Measurements from ENCODE around the gene PLCXD1. TPM values are rescaled to one million over a fixed set of nuclear protein-coding genes. Genes with fewer than 3 reads are reported as not detected.

The PLCXD1 gene
- total RNA-seq, 1 donor from 2014 or later = 34.4 TPM

- H3K27me3 ChIP-seq = no peaks in the 10 kb centered on the region
- TF ChIP-seq CTCF (IDR thresholded peaks at IDR 0.05) = no peak
- H3K4me3 ChIP-seq = peak overlapping the region; percentile 55
- no peaks in the 10 kb centered on the region for H3K9me3 ChIP-seq
- H3K27ac ChIP-seq = peak overlapping the region; percentile 18
- H3K36me3 ChIP-seq = peaks cover 22% of the 10 kb centered on the region
- peaks cover 6% of the 10 kb centered on the region for H3K4me1 ChIP-seq
- DNase-seq (peak; percentile 91), ATAC-seq (peak; percentile 97)
- intact Hi-C loops (cut with DNase I) = no loop called here
Measured at GRCh38 chrX:283115-283845, 2.1 kb downstream of the PLCXD1 start.

GRCh38 chrX:285076-285677 lies 4.0 kb downstream of the PLCXD1 start:
- H3K27me3 ChIP-seq = no peaks in the 10 kb centered on the region
- no peak overlapping the region for H3K27ac ChIP-seq
- no peak for TF ChIP-seq CTCF (IDR thresholded peaks at IDR 0.05)
- peaks cover 41% of the 10 kb centered on the region for H3K36me3 ChIP-seq
- peaks cover 6% of the 10 kb centered on the region for H3K4me1 ChIP-seq
- no peak overlapping the region for H3K4me3 ChIP-seq
- DNase-seq (no peak), ATAC-seq (no peak)
- H3K9me3 ChIP-seq = no peaks in the 10 kb centered on the region
- intact Hi-C loops (cut with DNase I) = no loop called here

GRCh38 chrX:287670-288069 lies 6.5 kb downstream of the PLCXD1 start:
- TF ChIP-seq CTCF (IDR thresholded peaks at IDR 0.05) = no peak
- Histone ChIP-seq H3K4me3 (no peak overlapping the region), H3K4me1 (no peaks in the 10 kb centered on the region), H3K27me3 (no peaks in the 10 kb centered on the region), H3K27ac (no peak overlapping the region), H3K9me3 (no peaks in the 10 kb centered on the region), H3K36me3 (peaks cover 56% of the 10 kb centered on the region)
- DNase-seq = no peak
- intact Hi-C loops (cut with DNase I) = no loop called here
- ATAC-seq = no peak

- Histone ChIP-seq H3K36me3 (peaks cover 66% of the 10 kb centered on the region), H3K27ac (no peak overlapping the region), H3K4me1 (no peaks in the 10 kb centered on the region), H3K9me3 (no peaks in the 10 kb centered on the region), H3K4me3 (no peak overlapping the region), H3K27me3 (no peaks in the 10 kb centered on the region)
- no peak for TF ChIP-seq CTCF (IDR thresholded peaks at IDR 0.05)
- ATAC-seq (peak; percentile 11), DNase-seq (peak; percentile 51)
- intact Hi-C loops (cut with DNase I) = no loop called here
Measured at GRCh38 chrX:288561-288991, 7.4 kb downstream of the PLCXD1 start.

- H3K27ac ChIP-seq = no peak overlapping the region
- peak; percentile 45 for DNase-seq
- intact Hi-C loops (cut with DNase I) = no loop called here
- no peaks in the 10 kb centered on the region for H3K4me1 ChIP-seq
- no peaks in the 10 kb centered on the region for H3K27me3 ChIP-seq
- no peak for ATAC-seq
- H3K9me3 ChIP-seq = no peaks in the 10 kb centered on the region
- peaks cover 79% of the 10 kb centered on the region for H3K36me3 ChIP-seq
- no peak overlapping the region for H3K4me3 ChIP-seq
- no peak for TF ChIP-seq CTCF (IDR thresholded peaks at IDR 0.05)
Measured at GRCh38 chrX:290476-291166, 9.4 kb downstream of the PLCXD1 start.

Data from upper lobe of right lung (tissue), 1 donor.